Skeletal muscle satellite cell (primary cell): ENCODE results near the gene TOLLIP.

Experiments
- H3K27me3 ChIP-seq: 2 replicates; pipeline ENCODE4 v1.7.0; 2013; ENCODE audit warnings: low read length; ENCODE audit not compliant: control insufficient read depth, insufficient read depth
- H3K36me3 ChIP-seq: 2 replicates; pipeline ENCODE4 v1.7.0; 2013; ENCODE audit warnings: mild to moderate bottlenecking, control low read depth, low read length; ENCODE audit not compliant: insufficient read depth
- H3K4me1 ChIP-seq: 2 replicates; pipeline ENCODE4 v1.7.0; 2013; ENCODE audit warnings: low read length; ENCODE audit not compliant: control insufficient read depth, insufficient read depth
- H3K4me2 ChIP-seq: 2 replicates; pipeline ENCODE4 v1.7.0; 2013; ENCODE audit warnings: mild to moderate bottlenecking, low read length
- H3K4me3 ChIP-seq: 2 replicates; pipeline ENCODE4 v1.7.0; 2013; ENCODE audit warnings: low read length
- H3K9ac ChIP-seq: 2 replicates; pipeline ENCODE4 v1.7.0; 2013; ENCODE audit warnings: mild to moderate bottlenecking, low read depth, low read length, moderate library complexity
- H3K9me3 ChIP-seq: replicated peaks from 2 replicates; pipeline ENCODE4 v1.7.0; 2013; ENCODE audit warnings: mild to moderate bottlenecking, control low read depth, low read length

Gene TOLLIP

GRCh38 chr11:1262172-1263006 is 47.0 kb downstream of the TOLLIP start:
- H3K9me3 ChIP-seq, result no peaks in the 10 kb centered on the region
- no peaks in the 10 kb centered on the region for H3K36me3 ChIP-seq
- H3K27me3 ChIP-seq, result no peaks in the 10 kb centered on the region
- peak overlapping the region; percentile 80 for H3K9ac ChIP-seq
- peaks cover 17% of the 10 kb centered on the region for H3K4me1 ChIP-seq
- H3K4me2 ChIP-seq, result peak overlapping the region; percentile 93
- peak overlapping the region; percentile 74 for H3K4me3 ChIP-seq

- H3K9ac ChIP-seq, result peak overlapping the region; percentile 80
- no peaks in the 10 kb centered on the region for H3K9me3 ChIP-seq
- H3K4me3 ChIP-seq, result peak overlapping the region; percentile 74
- peak overlapping the region; percentile 93 for H3K4me2 ChIP-seq
- no peaks in the 10 kb centered on the region for H3K36me3 ChIP-seq
- H3K27me3 ChIP-seq, result no peaks in the 10 kb centered on the region
- H3K4me1 ChIP-seq, result peaks cover 17% of the 10 kb centered on the region
Observed at GRCh38 chr11:1261241-1262071, 48.0 kb downstream of the TOLLIP start.

- Histone ChIP-seq H3K9me3 (no peaks in the 10 kb centered on the region), H3K9ac (no peak overlapping the region), H3K4me3 (no peak overlapping the region), H3K36me3 (no peaks in the 10 kb centered on the region), H3K4me1 (peaks cover 17% of the 10 kb centered on the region), H3K4me2 (no peak overlapping the region), H3K27me3 (no peaks in the 10 kb centered on the region)
Observed at GRCh38 chr11:1260620-1261019, 48.8 kb downstream of the TOLLIP start.

GRCh38 chr11:1260023-1260501 is 49.4 kb downstream of the TOLLIP start:
- Histone ChIP-seq H3K9me3 (no peaks in the 10 kb centered on the region), H3K27me3 (no peaks in the 10 kb centered on the region), H3K36me3 (no peaks in the 10 kb centered on the region), H3K4me2 (no peak overlapping the region), H3K4me1 (peaks cover 17% of the 10 kb centered on the region), H3K4me3 (no peak overlapping the region), H3K9ac (no peak overlapping the region)

- H3K4me1 ChIP-seq, result peaks cover 17% of the 10 kb centered on the region
- no peaks in the 10 kb centered on the region for H3K27me3 ChIP-seq
- H3K9me3 ChIP-seq, result no peaks in the 10 kb centered on the region
- H3K4me2 ChIP-seq, result no peak overlapping the region
- H3K9ac ChIP-seq, result no peak overlapping the region
- no peaks in the 10 kb centered on the region for H3K36me3 ChIP-seq
- no peak overlapping the region for H3K4me3 ChIP-seq
Observed at GRCh38 chr11:1259561-1259960, 49.9 kb downstream of the TOLLIP start.

- H3K9me3 ChIP-seq, result no peaks in the 10 kb centered on the region
- H3K9ac ChIP-seq, result no peak overlapping the region
- H3K4me2 ChIP-seq, result no peak overlapping the region
- H3K4me1 ChIP-seq, result peaks cover 17% of the 10 kb centered on the region
- no peak overlapping the region for H3K4me3 ChIP-seq
- no peaks in the 10 kb centered on the region for H3K27me3 ChIP-seq
- no peaks in the 10 kb centered on the region for H3K36me3 ChIP-seq
Observed at GRCh38 chr11:1259076-1259461, 50.4 kb downstream of the TOLLIP start.

- H3K4me1 ChIP-seq, result peaks cover 17% of the 10 kb centered on the region
- H3K4me2 ChIP-seq, result no peak overlapping the region
- H3K36me3 ChIP-seq, result no peaks in the 10 kb centered on the region
- H3K9me3 ChIP-seq, result no peaks in the 10 kb centered on the region
- no peak overlapping the region for H3K9ac ChIP-seq
- H3K27me3 ChIP-seq, result no peaks in the 10 kb centered on the region
- H3K4me3 ChIP-seq, result no peak overlapping the region
Observed at GRCh38 chr11:1258401-1259075, 50.9 kb downstream of the TOLLIP start.

GRCh38 chr11:1257916-1258315 is 51.5 kb downstream of the TOLLIP start:
- Histone ChIP-seq H3K9ac (no peak overlapping the region), H3K4me1 (peaks cover 13% of the 10 kb centered on the region), H3K4me3 (no peak overlapping the region), H3K27me3 (no peaks in the 10 kb centered on the region), H3K9me3 (no peaks in the 10 kb centered on the region), H3K4me2 (no peak overlapping the region), H3K36me3 (no peaks in the 10 kb centered on the region)

GRCh38 chr11:1257366-1257765 is 52.1 kb downstream of the TOLLIP start:
- Histone ChIP-seq H3K4me3 (no peak overlapping the region), H3K27me3 (no peaks in the 10 kb centered on the region), H3K9ac (no peak overlapping the region), H3K4me1 (peaks cover 10% of the 10 kb centered on the region), H3K4me2 (no peak overlapping the region), H3K36me3 (no peaks in the 10 kb centered on the region), H3K9me3 (no peaks in the 10 kb centered on the region)

- Histone ChIP-seq H3K9ac (no peak overlapping the region), H3K4me1 (peaks cover under 1% of the 10 kb centered on the region), H3K4me2 (no peak overlapping the region), H3K9me3 (peaks cover 4% of the 10 kb centered on the region), H3K27me3 (no peaks in the 10 kb centered on the region), H3K36me3 (no peaks in the 10 kb centered on the region), H3K4me3 (no peak overlapping the region)
Observed at GRCh38 chr11:1256257-1257045, 53.0 kb downstream of the TOLLIP start.
